ENCODE measurements around the gene ANKZF1.

The ANKZF1 gene

DNA sequence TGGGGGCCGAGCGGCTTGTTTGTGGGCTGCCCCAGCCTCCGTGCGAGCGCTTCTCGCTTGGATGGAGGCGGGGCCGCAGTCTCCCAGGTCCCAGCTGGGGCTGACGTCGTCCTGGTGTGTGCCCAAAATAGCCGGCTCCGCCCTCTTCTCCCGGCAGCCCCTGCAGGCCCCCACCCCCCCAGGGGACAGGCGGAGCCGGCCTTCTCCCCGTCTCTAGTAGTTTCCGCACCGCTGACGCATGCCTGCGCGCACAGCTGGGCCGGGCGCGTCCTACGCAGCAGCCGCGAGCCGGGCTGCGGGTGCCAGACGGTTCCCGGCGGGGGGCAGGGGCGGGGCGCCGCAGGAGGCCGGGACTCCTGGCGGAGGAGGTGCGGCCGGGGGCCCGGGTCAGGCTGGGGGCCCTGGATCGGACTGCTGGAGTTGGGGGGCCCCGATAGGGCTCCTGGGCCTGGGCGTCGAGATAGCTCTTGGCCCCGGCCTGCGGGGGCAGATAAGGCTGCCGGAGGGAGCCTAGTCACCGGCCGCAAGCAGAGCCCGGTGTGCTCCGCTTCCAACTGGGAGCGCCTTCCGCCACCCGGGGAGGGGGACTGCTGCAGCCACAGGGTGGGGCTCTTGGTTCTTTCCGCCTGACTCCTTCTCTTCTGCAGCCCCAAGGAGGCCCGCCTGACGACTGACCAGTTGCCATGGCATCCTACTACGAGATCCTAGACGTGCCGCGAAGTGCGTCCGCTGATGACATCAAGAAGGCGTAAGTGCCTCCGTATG, 49.7 kb downstream of the ANKZF1 start, which contains the start of gene DNAJB2:
DNAJB2 (plus strand) TSS at position 216 of the 765 bp plus-strand sequence; CDS start at position 684, 468 bp downstream.
- peaks cover 29 to 35% of the 10 kb centered on the region in 2 experiments for H3K4me1 ChIP-seq (ENCODE audit: control insufficient read depth in 1 of 2, insufficient read depth in 1 of 2, low read depth in 1 of 2, low read length in 1 of 2)
- no peaks in the 10 kb centered on the region for H3K9me3 ChIP-seq
- peaks cover 35% of the 10 kb centered on the region for H3K36me3 ChIP-seq
- H3K27me3 ChIP-seq: peaks cover 3% of the 10 kb centered on the region
- H3K4me3 ChIP-seq (ENCODE audit: low read depth in 1 of 2, low read length in 1 of 2): peak within 1 kb of the TSS; percentile 81 to 82
- peak within 1 kb of the TSS; percentile 98 for H3K27ac ChIP-seq
- TF ChIP-seq CTCF (IDR thresholded peaks at IDR 0.05): no peak

- TF ChIP-seq CTCF (IDR thresholded peaks at IDR 0.05): no peak
- Histone ChIP-seq H3K36me3 (peaks cover 41% of the 10 kb centered on the region), H3K27ac (peak overlapping the region; percentile 98), H3K27me3 (no peaks in the 10 kb centered on the region), H3K4me3 (ENCODE audit: low read depth in 1 of 2, low read length in 1 of 2) (peak overlapping the region; percentile 81 to 82), H3K9me3 (no peaks in the 10 kb centered on the region), H3K4me1 (ENCODE audit: control insufficient read depth in 1 of 2, insufficient read depth in 1 of 2, low read depth in 1 of 2, low read length in 1 of 2) (peaks cover 29 to 35% of the 10 kb centered on the region in 2 experiments)
These were observed 50.4 kb downstream of the ANKZF1 start for GRCh38 chr2:219279916-219280516.

DNA sequence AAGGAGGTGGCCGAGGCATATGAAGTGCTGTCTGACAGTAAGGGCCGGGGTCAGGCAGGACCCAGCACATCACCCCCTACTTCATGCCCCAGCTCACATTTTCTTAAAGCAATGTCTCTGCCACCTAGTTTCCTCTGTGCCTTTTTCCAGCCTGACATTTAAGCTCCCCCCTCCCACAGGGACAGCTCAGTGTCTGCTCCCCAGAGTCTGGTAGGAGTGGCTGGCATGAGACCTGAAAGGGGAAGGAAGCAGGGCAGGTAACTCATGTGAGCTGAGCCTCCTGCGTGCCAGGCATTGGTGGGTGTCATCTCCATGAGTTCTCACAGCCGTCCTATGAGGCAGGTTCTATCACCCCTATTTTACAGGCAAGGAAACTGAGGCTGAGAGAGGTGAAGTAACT, 51.0 kb downstream of the ANKZF1 start:
- H3K9me3 ChIP-seq: no peaks in the 10 kb centered on the region
- H3K27me3 ChIP-seq: no peaks in the 10 kb centered on the region
- H3K27ac ChIP-seq: peak overlapping the region; percentile 98
- H3K4me3 ChIP-seq (ENCODE audit: low read depth in 1 of 2, low read length in 1 of 2): peak overlapping the region in 1 of 2 experiments; percentile 81
- no peak for TF ChIP-seq CTCF (IDR thresholded peaks at IDR 0.05)
- peaks cover 29 to 35% of the 10 kb centered on the region in 2 experiments for H3K4me1 ChIP-seq (ENCODE audit: control insufficient read depth in 1 of 2, insufficient read depth in 1 of 2, low read depth in 1 of 2, low read length in 1 of 2)
- peaks cover 48% of the 10 kb centered on the region for H3K36me3 ChIP-seq

DNA sequence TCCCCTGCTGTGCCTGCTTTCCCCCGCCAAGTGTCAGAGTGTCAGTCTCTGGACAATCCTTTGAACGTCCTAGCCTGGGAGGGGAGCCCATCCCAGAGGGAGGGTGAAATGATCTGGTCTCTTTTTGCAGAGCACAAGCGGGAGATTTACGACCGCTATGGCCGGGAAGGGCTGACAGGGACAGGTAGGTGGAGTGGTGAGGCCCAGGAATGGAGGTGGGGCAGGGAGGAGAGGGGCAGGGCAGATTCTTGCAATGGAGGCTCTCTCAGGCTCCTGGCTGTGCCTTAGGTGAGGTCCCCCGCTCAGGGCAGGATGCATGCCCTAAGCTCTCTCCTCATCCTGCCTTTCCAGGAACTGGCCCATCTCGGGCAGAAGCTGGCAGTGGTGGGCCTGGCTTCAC, 52.0 kb downstream of the ANKZF1 start:
- Histone ChIP-seq H3K36me3 (peaks cover 57% of the 10 kb centered on the region), H3K9me3 (no peaks in the 10 kb centered on the region), H3K4me1 (ENCODE audit: control insufficient read depth in 1 of 2, insufficient read depth in 1 of 2, low read depth in 1 of 2, low read length in 1 of 2) (peaks cover 29 to 35% of the 10 kb centered on the region in 2 experiments), H3K4me3 (ENCODE audit: low read depth in 1 of 2, low read length in 1 of 2) (no peak overlapping the region), H3K27ac (no peak overlapping the region), H3K27me3 (no peaks in the 10 kb centered on the region)
- TF ChIP-seq CTCF (IDR thresholded peaks at IDR 0.05): no peak

DNA sequence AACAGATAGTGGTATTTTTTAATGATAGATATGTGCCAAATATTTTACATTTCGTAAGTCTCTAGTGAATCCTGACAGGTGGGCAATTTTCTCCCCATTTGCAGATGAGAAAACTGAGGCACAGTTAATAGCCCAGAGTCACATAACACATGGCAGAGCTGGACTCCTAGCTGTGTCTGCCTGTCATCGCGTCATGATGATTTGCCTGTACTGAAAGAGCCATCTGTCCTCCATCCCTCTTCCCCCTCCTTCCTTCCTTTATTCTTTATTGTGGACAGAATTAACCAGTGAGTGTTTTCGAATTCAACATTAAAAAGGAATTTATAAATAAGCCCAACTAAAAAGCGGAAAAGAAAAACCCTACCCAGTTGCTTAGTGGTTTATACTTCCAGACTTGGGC, 52.8 kb downstream of the ANKZF1 start:
- Histone ChIP-seq H3K4me1 (ENCODE audit: control insufficient read depth in 1 of 2, insufficient read depth in 1 of 2, low read depth in 1 of 2, low read length in 1 of 2) (peaks cover 28 to 34% of the 10 kb centered on the region in 2 experiments), H3K36me3 (peaks cover 61% of the 10 kb centered on the region), H3K27ac (no peak overlapping the region), H3K27me3 (no peaks in the 10 kb centered on the region), H3K4me3 (ENCODE audit: low read depth in 1 of 2, low read length in 1 of 2) (no peak overlapping the region), H3K9me3 (no peaks in the 10 kb centered on the region)
- no peak for TF ChIP-seq CTCF (IDR thresholded peaks at IDR 0.05)

All from neutrophil (primary cell).